ENCODE measurements around the gene METTL27. TPM values are rescaled to one million over a fixed set of nuclear protein-coding genes. Genes with fewer than 3 reads are reported as not detected.
A peak's percentile ranks its signal among the peaks of the same experiment; 100 is the strongest.

METTL27 gene
- total and polyA plus RNA-seq, 9 of the 15 experiments (the other 6 are each of a cell fraction or from before 2014, with no cell fraction given): 0.08 to 0.82 (median 0.33) TPM; not detected in 4

GRCh38 chr7:73842067-73842976, at the start of gene METTL27 (continued):
- TF ChIP-seq CTBP1 (IDR thresholded peaks at IDR 0.05; ENCODE audit: borderline replicate concordance) (0 out of 2 replicates have a peak, but pooled peaks have one; percentile 38), YY1 (IDR thresholded peaks at IDR 0.05; ENCODE audit: borderline replicate concordance in 1 of 3, control insufficient read depth in 1 of 3, extremely low read depth in 1 of 3, insufficient read depth in 3 of 3, insufficient read length in 1 of 3, insufficient replicate concordance in 2 of 3, low read depth in 1 of 3, low read length in 2 of 3) (peak in 1 of 3 experiments; percentile 19), VEZF1 (CRISPR knock-in tag; IDR thresholded peaks at IDR 0.05) (peak; percentile 98), MYC (IDR thresholded peaks at IDR 0.05; ENCODE audit: low read depth, low read length) (0 out of 2 replicates have a peak, but pooled peaks have one; percentile 26), MYC (CRISPR knock-in tag; IDR thresholded peaks at IDR 0.05; ENCODE audit: borderline replicate concordance, low read depth) (no peak), MYNN (IDR thresholded peaks at IDR 0.05) (no peak), MYNN (CRISPR knock-in tag; IDR thresholded peaks at IDR 0.05) (no peak), KDM5B (IDR thresholded peaks at IDR 0.05; ENCODE audit: insufficient replicate concordance, low read depth, low read length) (peak; percentile 56), RBM14 (IDR thresholded peaks at IDR 0.05; ENCODE audit: borderline replicate concordance, insufficient read depth, low read depth, low read length) (no peak), ZFX (CRISPR knock-in tag; IDR thresholded peaks at IDR 0.05) (peak; percentile 74), ATF6 (CRISPR knock-in tag; IDR thresholded peaks at IDR 0.05) (no peak), HDGF (IDR thresholded peaks at IDR 0.05) (0 out of 2 replicates have a peak, but pooled peaks have one; percentile 25), ZFP91 (CRISPR knock-in tag; IDR thresholded peaks at IDR 0.05) (no peak), JUND (IDR thresholded peaks at IDR 0.05; ENCODE audit: borderline replicate concordance, low read depth, low read length) (0 out of 2 replicates have a peak, but pooled peaks have one; percentile 5), JUND (tag; IDR thresholded peaks at IDR 0.05; ENCODE audit: borderline replicate concordance, low read depth, low read length) (no peak), MTA3 (IDR thresholded peaks at IDR 0.05; ENCODE audit: borderline replicate concordance) (no peak), ZNF263 (CRISPR knock-in tag; IDR thresholded peaks at IDR 0.05; ENCODE audit: borderline replicate concordance) (0 out of 2 replicates have a peak, but pooled peaks have one; percentile 14), NUFIP1 (IDR thresholded peaks at IDR 0.05; ENCODE audit: partially characterized antibody) (no peak), FOXA3 (CRISPR knock-in tag; conservative IDR thresholded peaks at IDR 0.05 in 1 of 2, IDR thresholded peaks at IDR 0.05 in 1 of 2) (0 out of 4 replicates have a peak, but pooled peaks of 1 of the 2 experiments have one; percentile 14), ZNF431 (CRISPR knock-in tag; IDR thresholded peaks at IDR 0.05) (0 out of 2 replicates have a peak, but pooled peaks have one; percentile 54), CBX1 (IDR thresholded peaks at IDR 0.05; ENCODE audit: low read depth) (peak; percentile 14; the same call in 1 of the 2 replicates)
